ENCODE results near the gene SLC47A1.
"Not testable (repeated sequence)": the region's sequence is repeated elsewhere in the genome, so short reads cannot be mapped to it uniquely, and the experiment has no call there.

The SLC47A1 gene

GRCh38 chr17:19555746-19556145 lies 22.1 kb downstream of the SLC47A1 start:
- DNase-seq = no peak

GRCh38 chr17:19558946-19559345 lies 25.3 kb downstream of the SLC47A1 start:
- no peak for DNase-seq

- no peak for DNase-seq
These were observed 28.2 kb downstream of the SLC47A1 start for GRCh38 chr17:19561697-19562318.

GRCh38 chr17:19565817-19566575 lies 32.3 kb downstream of the SLC47A1 start:
- no peak for DNase-seq

GRCh38 chr17:19567216-19568015 lies 33.8 kb downstream of the SLC47A1 start:
- no peak for DNase-seq

- DNase-seq = no peak
These were observed 34.3 kb downstream of the SLC47A1 start for GRCh38 chr17:19568016-19568350.

- no peak for DNase-seq
These were observed 36.3 kb downstream of the SLC47A1 start for GRCh38 chr17:19569785-19570543.

- no peak for DNase-seq
These were observed 36.9 kb downstream of the SLC47A1 start for GRCh38 chr17:19570544-19571062.

GRCh38 chr17:19573075-19573474 lies 39.4 kb downstream of the SLC47A1 start:
- DNase-seq = no peak

GRCh38 chr17:19574956-19575355 lies 41.3 kb downstream of the SLC47A1 start:
- DNase-seq = no peak

GRCh38 chr17:19578545-19578944 lies 44.9 kb downstream of the SLC47A1 start:
- DNase-seq = no peak

- no peak for DNase-seq
These were observed 45.6 kb downstream of the SLC47A1 start for GRCh38 chr17:19579192-19579761.

- no peak for DNase-seq
These were observed 46.4 kb downstream of the SLC47A1 start for GRCh38 chr17:19579867-19580565.

- DNase-seq = not testable (repeated sequence)
These were observed 46.9 kb downstream of the SLC47A1 start for GRCh38 chr17:19580566-19580920.

- not testable (repeated sequence) for DNase-seq
These were observed 48.5 kb downstream of the SLC47A1 start for GRCh38 chr17:19582152-19582551.

- DNase-seq = no peak
These were observed 50.2 kb downstream of the SLC47A1 start for GRCh38 chr17:19583871-19584270.

- no peak for DNase-seq
These were observed 56.8 kb downstream of the SLC47A1 start for GRCh38 chr17:19590451-19590850.

GRCh38 chr17:19590912-19591551 lies 57.4 kb downstream of the SLC47A1 start:
- no peak for DNase-seq

GRCh38 chr17:19592316-19592715 lies 58.7 kb downstream of the SLC47A1 start:
- no peak for DNase-seq

- no peak for DNase-seq
These were observed 63.2 kb downstream of the SLC47A1 start for GRCh38 chr17:19596869-19597268.

- no peak for DNase-seq
These were observed 76.7 kb downstream of the SLC47A1 start for GRCh38 chr17:19610311-19610710.
